SK-N-SH treated with all-trans-retinoic acid at 6 μM for 48 hours (cell line): ENCODE measurements around the gene RGN.

ENCODE experiments used
- ATAC-seq: fragments of 200-7000 bp; cut with Tn5 transposase; 3 replicates; pipeline ENCODE4 v1.9.1; 2020; ENCODE audit warnings: mild to moderate bottlenecking, moderate library complexity
- ARNTL ChIP-seq: fragments of 450-650 bp; formaldehyde crosslinking; IDR thresholded peaks from 2 replicates; pipeline ENCODE4 v1.5.0; 2020; ENCODE audit warnings: low read depth, mild to moderate bottlenecking, moderate library complexity, borderline replicate concordance
- BACH2 ChIP-seq: fragments of 250-450 bp; sonication (Bioruptor Pico); IDR thresholded peaks from 2 replicates; pipeline ENCODE4 v1.9.0; 2021; ENCODE audit warnings: mild to moderate bottlenecking, borderline replicate concordance
- CSDC2 ChIP-seq: fragments of 250-450 bp; sonication (Bioruptor Pico); IDR thresholded peaks from 2 replicates; pipeline ENCODE4 v1.5.0; 2020; ENCODE audit warnings: mild to moderate bottlenecking, moderate library complexity
- CSRNP3 ChIP-seq: fragments of 250-450 bp; sonication (Bioruptor Pico); IDR thresholded peaks from 2 replicates; pipeline ENCODE4 v1.5.1; 2021; ENCODE audit warnings: mild to moderate bottlenecking, moderate library complexity
- ESRRG ChIP-seq: fragments of 250-450 bp; sonication (Bioruptor Pico); IDR thresholded peaks from 2 replicates; pipeline ENCODE4 v1.6.1; 2021; ENCODE audit warnings: mild to moderate bottlenecking
- GLIS3 ChIP-seq: fragments of 250-450 bp; sonication (Bioruptor Pico); IDR thresholded peaks from 2 replicates; pipeline ENCODE4 v1.5.0; 2020; ENCODE audit warnings: mild to moderate bottlenecking, moderate library complexity
- ISL1 ChIP-seq: fragments of 250-450 bp; sonication (Bioruptor Pico); IDR thresholded peaks from 2 replicates; pipeline ENCODE4 v2.1.2; 2022; ENCODE audit warnings: mild to moderate bottlenecking, moderate library complexity
- OSR1 ChIP-seq: fragments of 250-450 bp; sonication (Bioruptor Pico); IDR thresholded peaks from 2 replicates; pipeline ENCODE4 v1.8.0; 2022; ENCODE audit warnings: moderate library complexity, mild to moderate bottlenecking, inconsistent platforms
- POU6F1 ChIP-seq: fragments of 250-450 bp; sonication (Bioruptor Pico); IDR thresholded peaks from 2 replicates; pipeline ENCODE4 v1.8.0; 2021; ENCODE audit warnings: low read depth, mild to moderate bottlenecking, moderate library complexity, borderline replicate concordance
- PPARA ChIP-seq: fragments of 250-450 bp; sonication (Bioruptor Pico); IDR thresholded peaks from 2 replicates; pipeline ENCODE4 v1.5.0; 2020; ENCODE audit warnings: mild to moderate bottlenecking, borderline replicate concordance
- RARB ChIP-seq: fragments of 250-450 bp; sonication (Bioruptor Pico); IDR thresholded peaks from 2 replicates; pipeline ENCODE4 v1.8.0; 2021; ENCODE audit warnings: mild to moderate bottlenecking, moderate library complexity
- SNAI2 ChIP-seq: fragments of 250-450 bp; sonication (Bioruptor Pico); IDR thresholded peaks from 2 replicates; pipeline ENCODE4 v1.5.0; 2020; ENCODE audit warnings: mild to moderate bottlenecking, moderate library complexity
- TCF4 ChIP-seq: fragments of 250-450 bp; sonication (Bioruptor Pico); IDR thresholded peaks from 2 replicates; pipeline ENCODE4 v1.8.0; 2021; ENCODE audit warnings: mild to moderate bottlenecking, moderate library complexity, borderline replicate concordance
- TOX ChIP-seq: fragments of 250-450 bp; sonication (Bioruptor Pico); IDR thresholded peaks from 2 replicates; pipeline ENCODE4 v1.8.0; 2021; ENCODE audit warnings: mild to moderate bottlenecking, moderate library complexity, borderline replicate concordance
- TSHZ2 ChIP-seq: fragments of 250-450 bp; sonication (Bioruptor Pico); IDR thresholded peaks from 2 replicates; pipeline ENCODE4 v1.5.0; 2020; ENCODE audit warnings: mild to moderate bottlenecking, moderate library complexity
- ZFP3 ChIP-seq: fragments of 250-450 bp; sonication (Bioruptor Pico); IDR thresholded peaks from 2 replicates; pipeline ENCODE4 v1.5.0; 2020; ENCODE audit warnings: mild to moderate bottlenecking, moderate library complexity
- ZFP30 ChIP-seq: fragments of 450-650 bp; formaldehyde crosslinking; IDR thresholded peaks from 2 replicates; pipeline ENCODE4 v1.5.0; 2022; ENCODE audit warnings: mild to moderate bottlenecking, moderate library complexity
- ZNF565 ChIP-seq: fragments of 450-650 bp; formaldehyde crosslinking; conservative IDR thresholded peaks from 2 replicates; pipeline ENCODE4 v1.5.0; 2020; ENCODE audit warnings: low read depth, mild to moderate bottlenecking, moderate library complexity
- ZNF70 ChIP-seq: fragments of 450-650 bp; formaldehyde crosslinking; IDR thresholded peaks from 2 replicates; pipeline ENCODE4 v1.5.0; 2020; ENCODE audit warnings: mild to moderate bottlenecking, moderate library complexity
- ZNF8 ChIP-seq: fragments of 450-650 bp; formaldehyde crosslinking; IDR thresholded peaks from 2 replicates; pipeline ENCODE4 v1.5.0; 2020; ENCODE audit warnings: mild to moderate bottlenecking, moderate library complexity
- TF ChIP-seq, protein P1 (sequence below): fragments of 250-450 bp; sonication (Bioruptor Pico); IDR thresholded peaks from 2 replicates; pipeline ENCODE4 v1.5.1; 2020; ENCODE audit warnings: low read depth, mild to moderate bottlenecking, moderate library complexity
- TF ChIP-seq, protein P2 (sequence below): fragments of 250-450 bp; sonication (Bioruptor Pico); IDR thresholded peaks from 2 replicates; pipeline ENCODE4 v1.8.0; 2020; ENCODE audit warnings: mild to moderate bottlenecking, moderate library complexity, borderline replicate concordance

Gene RGN

GRCh38 chrX:47030339-47030738 is 47.9 kb upstream of the RGN start (continued):
- no peak for TF ChIP-seq TSHZ2

DNA sequence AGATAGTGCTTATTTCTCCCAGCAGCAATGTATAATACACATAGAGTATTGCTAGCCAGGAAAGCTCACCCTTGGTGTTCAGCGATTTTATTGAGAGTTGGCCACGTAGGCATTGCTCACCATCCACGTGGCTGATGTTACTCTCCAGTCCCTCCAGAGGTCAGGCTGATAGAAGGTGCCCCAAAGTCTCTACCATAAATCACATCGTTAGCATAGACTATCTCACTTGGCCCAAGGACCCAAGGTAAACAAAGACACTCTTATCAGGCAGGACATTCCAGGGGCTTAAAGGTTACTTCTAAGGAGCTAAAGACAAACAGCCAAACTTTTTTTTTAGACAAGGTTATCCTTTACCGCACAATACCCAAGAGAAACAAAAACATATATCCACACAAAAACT is 30.3 kb upstream of the RGN start:
- ATAC-seq = no peak
- TF ChIP-seq GLIS3 (CRISPR knock-in tag) (no peak), ESRRG (CRISPR knock-in tag) (no peak), ZFP3 (no peak), ZNF565 (CRISPR knock-in tag) (no peak), ZNF70 (no peak), OSR1 (CRISPR knock-in tag) (no peak), CSDC2 (CRISPR knock-in tag) (no peak), ARNTL (CRISPR knock-in tag) (no peak), TSHZ2 (no peak), CSRNP3 (CRISPR knock-in tag) (no peak), ZNF8 (CRISPR knock-in tag) (no peak), ZFP30 (CRISPR knock-in tag) (no peak), SNAI2 (CRISPR knock-in tag) (no peak), BACH2 (CRISPR knock-in tag) (no peak), RARB (CRISPR knock-in tag) (no peak)
- TF ChIP-seq, protein P1, sequence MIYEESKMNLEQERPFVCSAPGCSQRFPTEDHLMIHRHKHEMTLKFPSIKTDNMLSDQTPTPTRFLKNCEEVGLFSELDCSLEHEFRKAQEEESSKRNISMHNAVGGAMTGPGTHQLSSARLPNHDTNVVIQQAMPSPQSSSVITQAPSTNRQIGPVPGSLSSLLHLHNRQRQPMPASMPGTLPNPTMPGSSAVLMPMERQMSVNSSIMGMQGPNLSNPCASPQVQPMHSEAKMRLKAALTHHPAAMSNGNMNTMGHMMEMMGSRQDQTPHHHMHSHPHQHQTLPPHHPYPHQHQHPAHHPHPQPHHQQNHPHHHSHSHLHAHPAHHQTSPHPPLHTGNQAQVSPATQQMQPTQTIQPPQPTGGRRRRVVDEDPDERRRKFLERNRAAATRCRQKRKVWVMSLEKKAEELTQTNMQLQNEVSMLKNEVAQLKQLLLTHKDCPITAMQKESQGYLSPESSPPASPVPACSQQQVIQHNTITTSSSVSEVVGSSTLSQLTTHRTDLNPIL (CRISPR knock-in tag) = no peak
- TF ChIP-seq, protein P2, sequence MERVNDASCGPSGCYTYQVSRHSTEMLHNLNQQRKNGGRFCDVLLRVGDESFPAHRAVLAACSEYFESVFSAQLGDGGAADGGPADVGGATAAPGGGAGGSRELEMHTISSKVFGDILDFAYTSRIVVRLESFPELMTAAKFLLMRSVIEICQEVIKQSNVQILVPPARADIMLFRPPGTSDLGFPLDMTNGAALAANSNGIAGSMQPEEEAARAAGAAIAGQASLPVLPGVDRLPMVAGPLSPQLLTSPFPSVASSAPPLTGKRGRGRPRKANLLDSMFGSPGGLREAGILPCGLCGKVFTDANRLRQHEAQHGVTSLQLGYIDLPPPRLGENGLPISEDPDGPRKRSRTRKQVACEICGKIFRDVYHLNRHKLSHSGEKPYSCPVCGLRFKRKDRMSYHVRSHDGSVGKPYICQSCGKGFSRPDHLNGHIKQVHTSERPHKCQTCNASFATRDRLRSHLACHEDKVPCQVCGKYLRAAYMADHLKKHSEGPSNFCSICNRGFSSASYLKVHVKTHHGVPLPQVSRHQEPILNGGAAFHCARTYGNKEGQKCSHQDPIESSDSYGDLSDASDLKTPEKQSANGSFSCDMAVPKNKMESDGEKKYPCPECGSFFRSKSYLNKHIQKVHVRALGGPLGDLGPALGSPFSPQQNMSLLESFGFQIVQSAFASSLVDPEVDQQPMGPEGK (CRISPR knock-in tag) = no peak

DNA sequence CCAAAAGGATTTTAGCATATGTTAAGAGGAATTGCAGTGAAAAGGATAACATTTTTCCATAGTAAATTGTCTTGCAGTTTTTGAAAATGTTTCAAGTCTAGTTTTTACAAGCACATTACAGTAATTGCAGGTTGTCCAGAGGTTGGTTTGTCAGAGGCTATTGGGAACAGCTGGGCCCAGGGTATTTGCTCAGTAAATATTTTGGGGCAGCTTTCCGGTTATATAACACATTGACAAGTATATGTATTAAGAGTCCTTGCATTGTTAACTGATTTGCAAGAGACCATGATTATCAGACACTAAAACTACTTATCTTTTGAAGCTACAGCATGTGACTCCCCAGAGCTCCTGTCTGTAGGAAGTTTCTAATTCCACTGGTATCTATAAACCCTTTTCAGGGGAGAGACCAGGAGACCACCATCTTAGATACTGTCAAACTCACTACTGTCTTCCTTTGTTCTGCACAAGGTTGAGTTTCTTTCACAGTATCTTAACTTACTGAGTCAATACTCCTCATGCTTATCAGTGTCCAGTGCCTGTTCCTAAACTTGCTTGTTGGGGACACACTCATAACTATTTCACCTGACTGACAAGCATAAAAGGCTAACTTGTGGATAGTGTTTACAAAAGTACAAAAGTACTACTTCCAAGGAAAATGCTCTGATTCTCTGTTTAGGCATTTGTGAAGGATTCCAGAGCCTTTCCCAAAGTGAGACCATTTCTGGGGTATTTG is 18.9 kb upstream of the RGN start:
- no peak for ATAC-seq
- TF ChIP-seq POU6F1 (CRISPR knock-in tag) = no peak
- no peak for TF ChIP-seq ZNF565 (CRISPR knock-in tag)
- no peak for TF ChIP-seq ZNF70
- TF ChIP-seq, protein P1 (CRISPR knock-in tag) = no peak
- no peak for TF ChIP-seq OSR1 (CRISPR knock-in tag)
- TF ChIP-seq PPARA = no peak
- no peak for TF ChIP-seq ESRRG (CRISPR knock-in tag)
- TF ChIP-seq ZFP3 = no peak
- TF ChIP-seq ZFP30 (CRISPR knock-in tag) = no peak
- TF ChIP-seq CSRNP3 (CRISPR knock-in tag) = no peak
- no peak for TF ChIP-seq TCF4 (CRISPR knock-in tag)
- TF ChIP-seq SNAI2 (CRISPR knock-in tag) = no peak
- TF ChIP-seq RARB (CRISPR knock-in tag) = no peak
- no peak for TF ChIP-seq GLIS3 (CRISPR knock-in tag)
- no peak for TF ChIP-seq TOX
- TF ChIP-seq ISL1 (CRISPR knock-in tag) = no peak
- no peak for TF ChIP-seq ZNF8 (CRISPR knock-in tag)
